A673 (cell line): ENCODE data around the gene MOB3A. TPM values are rescaled to one million over a fixed set of nuclear protein-coding genes. Genes with fewer than 3 reads are reported as not detected.
A peak's percentile ranks its signal among the peaks of the same experiment; 100 is the strongest.

Experiments used
- BruUV-seq: library from RNA; stranded (reverse); fragments of 400-500 nt; replicated peaks from 2 replicates; lab custom pipeline; 2021; lab: Mats Ljungman, UMichigan
- CTCF ChIA-PET: fragments of 300-600 bp; sonication (Branson Sonifier 250); formaldehyde crosslinking; loops from one replicate; lab custom pipeline; 2022; ENCODE audit warnings: antibody characterized with exemption; lab: Charles Lee
- POLR2A ChIA-PET: fragments of 300-600 bp; sonication (Branson Sonifier 250); formaldehyde crosslinking; loops from one replicate; lab custom pipeline; 2022; ENCODE audit warnings: antibody characterized with exemption; ENCODE audit not compliant: low non-redundant PET; lab: Charles Lee
- DNase-seq: peaks from one replicate; pipeline ENCODE4 v3.0.0-alpha.2; 2015; ENCODE audit warnings: low spot score
- H3K27ac ChIP-seq: fragments of 200-600 bp; sonication (generic); 2 replicates; pipeline ENCODE4 v1.5.1; 2016; ENCODE audit warnings: mixed run types, low read depth, mild to moderate bottlenecking, mixed read lengths, antibody characterized with exemption, low read length; ENCODE audit not compliant: poor library complexity, severe bottlenecking
- H3K27me3 ChIP-seq: fragments of 200-600 bp; sonication (generic); replicated peaks from 2 replicates; pipeline ENCODE4 v1.6.1; 2017; ENCODE audit warnings: mixed run types, low read depth, mild to moderate bottlenecking, mixed read lengths, antibody characterized with exemption, low read length; ENCODE audit not compliant: insufficient read depth, poor library complexity
- H3K36me3 ChIP-seq: fragments of 200-600 bp; sonication (generic); 2 replicates; pipeline ENCODE4 v1.6.1; 2016; ENCODE audit warnings: mixed run types, mild to moderate bottlenecking, mixed read lengths, antibody characterized with exemption, low read length; ENCODE audit not compliant: insufficient read depth, poor library complexity, severe bottlenecking
- H3K4me1 ChIP-seq: fragments of 200-600 bp; sonication (generic); 2 replicates; pipeline ENCODE4 v1.6.1; 2017; ENCODE audit warnings: mixed run types, mild to moderate bottlenecking, mixed read lengths, antibody characterized with exemption, low read length; ENCODE audit not compliant: insufficient read depth, poor library complexity, severe bottlenecking
- H3K4me3 ChIP-seq: fragments of 200-600 bp; sonication (generic); 2 replicates; pipeline ENCODE4 v1.5.1; 2016; ENCODE audit warnings: low read depth, mixed run types, mild to moderate bottlenecking, mixed read lengths, low read length; ENCODE audit not compliant: poor library complexity, severe bottlenecking
- H3K9me3 ChIP-seq: fragments of 200-600 bp; sonication (generic); 2 replicates; pipeline ENCODE4 v1.6.1; 2016; ENCODE audit warnings: mixed run types, low read depth, mild to moderate bottlenecking, mixed read lengths, antibody characterized with exemption, low read length; ENCODE audit not compliant: poor library complexity, severe bottlenecking
- CTCF ChIP-seq: fragments of 300-800, 200-600 bp; sonication (generic); conservative IDR thresholded peaks from 2 replicates; pipeline ENCODE4 v1.5.1; 2017; ENCODE audit warnings: low read depth, mild to moderate bottlenecking, antibody characterized with exemption, low read length, moderate library complexity, mixed read lengths
- EZH2 ChIP-seq: fragments of 200-600 bp; sonication (generic); IDR thresholded peaks from 2 replicates; pipeline ENCODE4 v1.6.1; 2017; ENCODE audit warnings: borderline replicate concordance, low read depth, mild to moderate bottlenecking, mixed read lengths, antibody characterized with exemption, low read length; ENCODE audit not compliant: poor library complexity, severe bottlenecking
- intact Hi-C: fragments of 100-400 bp; cut with micrococcal nuclease; formaldehyde crosslinking; loops from one replicate; pipeline ENCODE4 v1.10.0; 2022; ENCODE audit not compliant: unreplicated experiment
- total RNA-seq: library from RNA; stranded (reverse); gene quantifications from 2 replicates; pipeline ENCODE4 v1.2.3, GENCODE V29; 2021

Gene MOB3A
- total RNA-seq, 1 experiment from 2014 or later = 40.7 TPM

- Histone ChIP-seq H3K27ac (peak overlapping the region; percentile 69), H3K27me3 (no peaks in the 10 kb centered on the region), H3K36me3 (peaks cover 47% of the 10 kb centered on the region), H3K4me3 (no peak overlapping the region), H3K4me1 (peaks cover 14% of the 10 kb centered on the region), H3K9me3 (no peaks in the 10 kb centered on the region)
- no peak for DNase-seq
- intact Hi-C loops = no loop called here
- ChIA-PET CTCF (interaction anchor here (0.7 kb wide), 2 partner anchors 89 to 452 kb away, joined by 3 read pairs; no protein-coding TSS in a partner anchor), POLR2A (interaction anchor here (0.6 to 0.7 kb wide), 3 partner anchors 112 to 748 kb away, joined by 3 to 6 read pairs (median 3); partner anchors contain the start of gene BTBD2)
- TF ChIP-seq EZH2 (no peak), CTCF (0 out of 2 replicates have a peak, but pooled peaks have one; percentile 9)
- BruUV-seq = no TSS peak
Observed at GRCh38 chr19:2127758-2128157, 31.6 kb upstream of the MOB3A start.

- H3K27me3 ChIP-seq = no peaks in the 10 kb centered on the region
- TF ChIP-seq CTCF = no peak
- TF ChIP-seq EZH2 = no peak
- intact Hi-C loops = no loop called here
- CTCF ChIA-PET = no interaction called here
- H3K36me3 ChIP-seq = peaks cover 47% of the 10 kb centered on the region
- POLR2A ChIA-PET = interaction anchor here (0.6 kb wide), 1 partner anchor 747 kb away, joined by 3 read pairs; no protein-coding TSS in a partner anchor
- no peak overlapping the region for H3K4me3 ChIP-seq
- peaks cover 14% of the 10 kb centered on the region for H3K4me1 ChIP-seq
- no peaks in the 10 kb centered on the region for H3K9me3 ChIP-seq
- DNase-seq = no peak
- BruUV-seq = no TSS peak
- no peak overlapping the region for H3K27ac ChIP-seq
Observed at GRCh38 chr19:2126879-2127518, 30.9 kb upstream of the MOB3A start.

DNA sequence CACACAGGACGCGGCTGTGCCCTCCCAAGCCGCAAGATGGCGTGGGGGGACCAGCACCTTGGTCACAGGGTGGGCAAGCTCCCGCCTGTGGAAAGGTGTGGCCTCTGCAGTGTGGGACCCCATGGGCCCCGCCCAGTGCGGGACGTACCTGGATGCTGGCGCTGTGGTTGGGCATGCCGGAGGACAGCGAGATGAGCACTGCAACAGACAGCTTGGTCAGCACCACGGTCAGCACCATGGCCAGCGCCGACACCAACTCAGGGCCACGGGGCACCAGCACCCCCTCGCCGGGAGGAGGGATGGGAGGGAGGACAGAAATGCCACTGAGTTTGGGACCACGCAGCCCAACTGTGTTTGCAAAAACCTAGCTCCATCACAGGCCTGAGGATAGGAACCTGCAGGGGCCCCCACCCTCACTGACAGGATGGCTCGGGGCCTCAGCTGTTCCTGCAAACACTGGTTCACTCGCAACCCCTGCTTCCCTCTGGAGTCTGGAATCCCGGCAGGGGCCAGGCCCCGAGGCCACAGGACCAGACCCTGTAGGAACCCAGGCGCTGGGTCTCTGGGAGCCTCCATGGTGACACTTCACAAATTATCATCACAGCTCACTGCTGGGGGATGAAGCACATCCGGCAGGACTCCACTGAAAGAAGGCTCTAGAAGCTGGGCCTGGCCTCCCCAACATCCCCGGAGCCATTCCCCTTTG lies 27.7 kb upstream of the MOB3A start:
- no peaks in the 10 kb centered on the region for H3K27me3 ChIP-seq
- ChIA-PET CTCF (no interaction called here), POLR2A (no interaction called here)
- no TSS peak for BruUV-seq
- no peak overlapping the region for H3K27ac ChIP-seq
- H3K4me3 ChIP-seq = no peak overlapping the region
- no peak for TF ChIP-seq EZH2
- TF ChIP-seq CTCF = no peak
- H3K4me1 ChIP-seq = peaks cover 4% of the 10 kb centered on the region
- no peak for DNase-seq
- H3K36me3 ChIP-seq = peaks cover 54% of the 10 kb centered on the region
- H3K9me3 ChIP-seq = no peaks in the 10 kb centered on the region
- intact Hi-C loops = no loop called here
